ENCODE data around the gene FGL2.
"Not testable (repeated sequence)": the region's sequence is repeated elsewhere in the genome, so short reads cannot be mapped to it uniquely, and the experiment has no call there.

The FGL2 gene

DNA sequence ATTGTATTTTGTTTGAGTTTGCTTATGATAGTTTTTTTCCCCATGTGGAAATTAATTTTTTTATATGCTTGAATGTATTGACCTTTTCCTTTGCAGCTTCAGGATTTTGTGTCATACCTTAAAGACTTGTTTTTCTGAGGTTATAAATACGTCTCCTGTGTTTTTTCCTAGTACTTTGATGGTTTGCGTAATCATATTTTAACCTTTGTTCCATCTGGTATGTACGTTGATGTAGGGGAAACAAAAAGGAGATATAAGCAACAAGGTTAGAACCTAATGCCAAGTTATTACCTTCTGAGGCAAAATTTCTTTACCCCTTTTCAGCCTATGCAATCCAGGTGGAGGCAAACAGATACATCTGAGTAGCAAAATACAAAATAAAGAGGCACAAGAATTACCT lies 17.9 kb downstream of the FGL2 start:
- Histone ChIP-seq H3K27ac (ENCODE audit: low read depth, low read length) (no peak overlapping the region), H3K4me1 (ENCODE audit: control insufficient read depth, insufficient read depth, low read length) (no peaks in the 10 kb centered on the region), H3K36me3 (ENCODE audit: control insufficient read depth, insufficient read depth, low read length) (no peaks in the 10 kb centered on the region), H3K27me3 (ENCODE audit: control insufficient read depth, insufficient read depth, low read length) (no peaks in the 10 kb centered on the region), H3K9me3 (ENCODE audit: control insufficient read depth, insufficient read depth, low read depth, low read length) (no peaks in the 10 kb centered on the region), H3K9ac (ENCODE audit: low read length) (no peak overlapping the region), H3K4me3 (ENCODE audit: low read depth, low read length) (no peak overlapping the region)

DNA sequence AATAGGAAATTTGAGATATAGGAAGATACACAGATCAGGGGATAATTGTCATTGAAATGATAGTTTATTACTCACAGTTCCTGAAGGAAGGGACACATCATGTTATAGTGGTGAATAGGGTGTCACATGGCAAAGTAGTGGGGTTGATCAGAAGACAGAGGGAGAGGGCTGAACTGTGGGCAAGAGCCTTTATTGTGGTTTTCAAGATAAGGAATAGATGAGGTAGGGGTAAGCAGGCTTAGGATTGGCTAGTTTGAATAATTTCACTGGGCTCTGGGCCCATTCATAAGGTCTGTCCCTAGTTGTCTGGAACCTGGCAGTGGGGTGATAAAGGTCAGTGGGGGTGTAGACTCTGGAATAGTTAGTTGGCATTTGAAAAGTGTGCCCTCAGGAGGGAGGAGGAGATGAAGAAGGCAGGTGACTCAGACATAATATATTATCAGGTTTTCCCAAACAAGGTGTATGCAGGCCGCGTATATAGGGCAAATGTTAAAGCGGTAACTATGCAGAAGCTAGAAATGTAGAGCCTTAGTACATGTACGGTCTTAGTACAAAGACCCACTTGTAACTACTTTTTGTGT lies 18.5 kb downstream of the FGL2 start:
- Histone ChIP-seq H3K4me1 (ENCODE audit: control insufficient read depth, insufficient read depth, low read length) (no peaks in the 10 kb centered on the region), H3K4me3 (ENCODE audit: low read depth, low read length) (no peak overlapping the region), H3K9ac (ENCODE audit: low read length) (no peak overlapping the region), H3K9me3 (ENCODE audit: control insufficient read depth, insufficient read depth, low read depth, low read length) (no peaks in the 10 kb centered on the region), H3K36me3 (ENCODE audit: control insufficient read depth, insufficient read depth, low read length) (no peaks in the 10 kb centered on the region), H3K27ac (ENCODE audit: low read depth, low read length) (no peak overlapping the region), H3K27me3 (ENCODE audit: control insufficient read depth, insufficient read depth, low read length) (no peaks in the 10 kb centered on the region)

DNA sequence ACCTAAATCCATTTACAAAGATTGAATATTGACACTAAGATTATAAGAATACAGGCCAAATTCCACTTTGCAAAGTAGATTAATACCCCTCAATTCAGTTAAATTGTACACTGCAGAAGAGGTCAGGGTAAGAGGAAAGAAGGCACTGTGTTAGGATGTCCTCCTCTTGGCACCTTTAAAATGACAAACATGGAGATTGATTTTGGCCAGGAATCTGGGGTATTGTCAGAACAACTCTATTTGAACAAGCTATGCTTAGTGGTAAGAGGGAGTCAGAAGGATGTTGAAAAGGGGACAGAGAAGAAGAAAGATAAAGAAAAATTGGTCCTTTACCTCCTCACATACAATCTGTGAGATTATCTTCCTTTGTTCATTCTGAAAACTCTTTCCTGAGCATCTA lies 21.6 kb downstream of the FGL2 start:
- H3K36me3 ChIP-seq (ENCODE audit: control insufficient read depth, insufficient read depth, low read length) = not testable (repeated sequence)

DNA sequence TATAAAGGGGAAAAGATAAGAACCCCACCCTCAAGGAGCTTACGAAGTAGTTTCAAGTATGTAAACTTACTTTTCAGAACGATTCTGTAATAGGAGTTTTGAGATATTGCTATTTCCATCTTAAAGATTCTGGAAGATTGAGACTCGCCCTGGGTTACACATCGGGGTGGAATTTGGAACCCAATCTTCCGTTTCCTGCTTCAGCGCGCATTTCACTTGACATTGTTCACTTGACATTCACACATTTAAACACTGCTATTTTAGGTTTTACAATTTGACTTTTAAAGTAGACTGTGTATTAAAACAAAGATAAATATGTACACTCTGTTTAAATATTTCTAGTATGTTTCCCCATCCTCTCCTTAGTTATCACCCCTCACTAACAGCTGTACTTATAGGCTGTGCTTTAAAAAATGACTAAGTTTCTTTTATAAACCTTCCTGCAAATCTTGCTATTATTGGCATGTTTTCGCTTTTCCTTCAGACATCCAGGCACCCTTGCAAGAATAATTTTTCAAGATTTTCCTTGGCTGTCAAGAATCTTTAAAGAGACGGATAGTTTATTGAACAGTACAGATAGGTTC lies 22.2 kb downstream of the FGL2 start:
- not testable (repeated sequence) for H3K9ac ChIP-seq (ENCODE audit: low read length); H3K27me3 ChIP-seq (ENCODE audit: control insufficient read depth, insufficient read depth, low read length); H3K4me3 ChIP-seq (ENCODE audit: low read depth, low read length); H3K27ac ChIP-seq (ENCODE audit: low read depth, low read length); H3K9me3 ChIP-seq (ENCODE audit: control insufficient read depth, insufficient read depth, low read depth, low read length); H3K4me1 ChIP-seq (ENCODE audit: control insufficient read depth, insufficient read depth, low read length); H3K36me3 ChIP-seq (ENCODE audit: control insufficient read depth, insufficient read depth, low read length)

More for the DNA sequence above, 21.6 kb downstream of the FGL2 start:
- H3K27ac ChIP-seq (ENCODE audit: low read depth, low read length); H3K9ac ChIP-seq (ENCODE audit: low read length); H3K4me1 ChIP-seq (ENCODE audit: control insufficient read depth, insufficient read depth, low read length); H3K9me3 ChIP-seq (ENCODE audit: control insufficient read depth, insufficient read depth, low read depth, low read length); H3K4me3 ChIP-seq (ENCODE audit: low read depth, low read length); H3K27me3 ChIP-seq (ENCODE audit: control insufficient read depth, insufficient read depth, low read length): not testable (repeated sequence)

DNA sequence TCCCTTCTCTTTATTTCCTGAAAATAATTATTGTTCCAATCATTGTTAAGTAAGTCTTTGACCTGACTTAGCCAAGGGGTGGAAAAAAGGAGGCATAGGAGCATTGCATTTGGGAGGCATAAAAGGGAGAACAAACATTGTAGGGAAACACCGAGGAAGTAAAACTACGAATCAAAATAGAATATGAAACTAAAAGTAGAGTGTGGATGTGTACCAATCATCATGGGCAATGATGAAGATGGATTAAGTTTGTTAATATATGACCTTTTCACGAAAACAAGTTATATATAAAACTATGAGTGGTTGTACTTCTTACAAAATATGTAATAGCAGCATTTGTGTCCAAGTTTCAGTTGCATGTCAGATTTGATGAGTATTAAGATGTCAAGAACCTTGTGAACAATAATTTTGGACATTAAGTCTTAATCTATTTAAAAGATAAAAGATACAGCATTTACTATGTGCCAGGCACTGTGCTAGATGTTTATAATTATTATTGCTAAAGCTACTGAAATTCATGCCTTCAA lies 24.3 kb downstream of the FGL2 start:
- H3K9me3 ChIP-seq (ENCODE audit: control insufficient read depth, insufficient read depth, low read depth, low read length); H3K4me1 ChIP-seq (ENCODE audit: control insufficient read depth, insufficient read depth, low read length); H3K4me3 ChIP-seq (ENCODE audit: low read depth, low read length); H3K36me3 ChIP-seq (ENCODE audit: control insufficient read depth, insufficient read depth, low read length); H3K27ac ChIP-seq (ENCODE audit: low read depth, low read length); H3K27me3 ChIP-seq (ENCODE audit: control insufficient read depth, insufficient read depth, low read length); H3K9ac ChIP-seq (ENCODE audit: low read length): not testable (repeated sequence)

DNA sequence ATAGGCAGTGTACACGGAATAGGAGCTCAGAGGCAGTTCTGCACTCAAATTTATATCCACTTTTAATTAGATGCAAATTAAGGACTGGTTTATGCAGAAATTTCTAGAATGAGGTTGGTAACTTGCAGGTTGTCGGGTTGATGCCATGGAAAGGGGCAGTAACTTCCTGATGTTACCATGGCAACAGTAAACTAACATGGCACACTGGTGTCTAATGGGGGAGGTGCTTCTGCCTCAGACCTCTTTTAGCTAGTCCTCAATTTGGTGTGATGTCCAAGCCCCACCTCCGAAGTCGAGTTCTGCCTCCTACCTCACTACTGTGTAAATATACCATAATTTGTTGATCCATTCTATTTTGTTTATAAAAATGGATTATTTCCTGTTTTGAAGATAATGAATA lies 25.2 kb downstream of the FGL2 start:
- H3K9ac ChIP-seq (ENCODE audit: low read length); H3K4me1 ChIP-seq (ENCODE audit: control insufficient read depth, insufficient read depth, low read length): not testable (repeated sequence)

DNA sequence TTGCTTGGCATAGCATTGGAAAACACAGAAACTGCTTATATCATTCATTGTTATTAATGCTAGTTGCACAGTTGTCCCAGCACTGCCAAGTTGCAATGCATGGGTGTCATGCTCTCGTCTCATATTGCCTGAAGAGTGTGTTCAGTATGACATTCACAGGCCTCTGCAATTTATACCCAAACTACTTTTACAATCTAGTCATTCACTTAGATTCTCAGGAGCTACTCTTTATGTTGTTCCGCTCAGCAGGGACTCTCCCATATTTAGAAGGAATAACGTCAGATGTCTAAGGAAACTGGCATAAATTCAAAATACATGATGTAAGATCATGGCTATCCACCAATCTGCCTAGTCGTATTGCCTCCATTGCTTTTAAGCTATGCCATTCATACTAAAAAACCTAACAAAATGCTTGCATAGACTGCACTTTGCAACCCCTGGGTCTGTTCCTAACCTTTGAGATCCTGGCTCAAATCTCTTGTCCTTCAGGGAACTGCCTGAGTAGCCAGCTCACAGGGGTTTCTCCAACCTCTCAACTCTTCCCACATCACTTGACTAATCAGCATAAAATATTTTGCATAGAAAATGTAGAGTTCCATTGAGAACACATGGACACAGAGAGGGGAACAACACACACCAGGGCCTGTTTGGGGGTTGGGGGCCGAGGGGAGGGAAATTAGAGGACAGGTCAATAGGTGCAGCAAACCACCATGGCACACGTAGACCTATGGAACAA lies 27.0 kb downstream of the FGL2 start:
- not testable (repeated sequence) for H3K36me3 ChIP-seq (ENCODE audit: control insufficient read depth, insufficient read depth, low read length); H3K9me3 ChIP-seq (ENCODE audit: control insufficient read depth, insufficient read depth, low read depth, low read length); H3K27ac ChIP-seq (ENCODE audit: low read depth, low read length); H3K4me3 ChIP-seq (ENCODE audit: low read depth, low read length); H3K9ac ChIP-seq (ENCODE audit: low read length); H3K4me1 ChIP-seq (ENCODE audit: control insufficient read depth, insufficient read depth, low read length); H3K27me3 ChIP-seq (ENCODE audit: control insufficient read depth, insufficient read depth, low read length)

More for the DNA sequence above, 25.2 kb downstream of the FGL2 start:
- H3K9me3 ChIP-seq (ENCODE audit: control insufficient read depth, insufficient read depth, low read depth, low read length); H3K27me3 ChIP-seq (ENCODE audit: control insufficient read depth, insufficient read depth, low read length); H3K27ac ChIP-seq (ENCODE audit: low read depth, low read length); H3K4me3 ChIP-seq (ENCODE audit: low read depth, low read length); H3K36me3 ChIP-seq (ENCODE audit: control insufficient read depth, insufficient read depth, low read length): not testable (repeated sequence)

DNA sequence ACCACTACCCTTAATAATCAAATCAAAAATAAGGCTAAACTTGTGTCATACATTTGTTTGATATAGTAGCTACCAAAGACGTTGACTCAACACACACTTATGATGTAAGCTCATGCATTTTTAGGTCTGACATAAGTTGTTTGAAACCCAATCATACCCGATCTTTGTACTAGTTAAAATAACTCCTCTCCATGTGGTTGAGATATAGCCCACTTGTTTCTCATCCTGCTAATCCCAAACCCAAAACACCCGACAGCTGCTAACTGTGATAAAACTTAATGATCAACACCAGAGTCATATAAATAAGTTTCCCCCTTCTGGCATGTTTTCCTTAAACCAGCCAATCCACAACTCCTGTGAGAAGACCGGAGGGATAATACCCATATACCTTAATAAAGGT lies 28.5 kb downstream of the FGL2 start:
- H3K27ac ChIP-seq (ENCODE audit: low read depth, low read length); H3K36me3 ChIP-seq (ENCODE audit: control insufficient read depth, insufficient read depth, low read length); H3K4me1 ChIP-seq (ENCODE audit: control insufficient read depth, insufficient read depth, low read length): not testable (repeated sequence)

DNA sequence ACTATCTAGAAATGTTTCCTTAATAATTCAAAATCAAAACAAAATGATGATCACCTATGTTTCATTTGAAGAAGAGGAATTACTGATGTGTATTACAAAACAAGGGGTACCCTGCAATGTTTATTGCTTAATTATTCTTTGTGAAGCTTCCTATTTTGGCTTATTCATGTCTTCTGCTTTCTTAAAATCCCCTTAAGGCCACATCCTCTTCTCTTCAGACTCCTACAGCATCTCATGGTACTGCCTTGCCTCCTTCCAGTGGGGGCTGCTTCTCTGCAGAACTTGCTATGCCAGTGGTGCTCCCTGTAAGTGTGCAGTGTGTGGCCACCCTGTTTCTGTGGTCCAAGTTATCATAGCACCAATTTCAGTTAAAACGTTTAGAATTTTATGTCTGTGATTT lies 42.2 kb downstream of the FGL2 start:
- H3K9me3 ChIP-seq (ENCODE audit: control insufficient read depth, insufficient read depth, low read depth, low read length) = no peaks in the 10 kb centered on the region
- no peak overlapping the region for H3K9ac ChIP-seq (ENCODE audit: low read length)
- no peaks in the 10 kb centered on the region for H3K27me3 ChIP-seq (ENCODE audit: control insufficient read depth, insufficient read depth, low read length)
- no peak overlapping the region for H3K4me3 ChIP-seq (ENCODE audit: low read depth, low read length)
- H3K36me3 ChIP-seq (ENCODE audit: control insufficient read depth, insufficient read depth, low read length) = no peaks in the 10 kb centered on the region
- H3K27ac ChIP-seq (ENCODE audit: low read depth, low read length) = no peak overlapping the region
- H3K4me1 ChIP-seq (ENCODE audit: control insufficient read depth, insufficient read depth, low read length) = no peaks in the 10 kb centered on the region

More for the DNA sequence above, 28.5 kb downstream of the FGL2 start:
- H3K9ac ChIP-seq (ENCODE audit: low read length); H3K4me3 ChIP-seq (ENCODE audit: low read depth, low read length); H3K9me3 ChIP-seq (ENCODE audit: control insufficient read depth, insufficient read depth, low read depth, low read length); H3K27me3 ChIP-seq (ENCODE audit: control insufficient read depth, insufficient read depth, low read length): not testable (repeated sequence)

DNA sequence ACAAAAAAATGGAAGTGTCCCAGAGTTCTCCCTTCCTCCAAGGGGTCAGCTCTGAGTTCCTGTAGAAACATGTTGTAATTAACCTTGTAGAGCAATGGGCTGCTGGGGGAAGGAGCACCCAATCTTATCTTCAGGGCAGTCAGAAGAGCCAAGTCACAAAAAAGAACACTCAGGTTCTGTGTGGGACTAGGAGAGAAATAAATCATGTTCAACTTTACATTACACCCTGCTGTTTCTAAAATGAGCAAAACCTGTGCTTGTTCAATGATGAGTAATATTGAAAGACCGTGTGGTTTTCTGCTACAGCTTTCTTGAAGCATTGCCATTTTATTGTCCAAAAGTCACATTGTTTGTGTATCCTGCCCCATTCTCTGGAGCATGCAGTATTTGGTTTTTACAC lies 42.6 kb downstream of the FGL2 start:
- H3K27ac ChIP-seq (ENCODE audit: low read depth, low read length); H3K4me3 ChIP-seq (ENCODE audit: low read depth, low read length); H3K27me3 ChIP-seq (ENCODE audit: control insufficient read depth, insufficient read depth, low read length); H3K9ac ChIP-seq (ENCODE audit: low read length); H3K9me3 ChIP-seq (ENCODE audit: control insufficient read depth, insufficient read depth, low read depth, low read length); H3K4me1 ChIP-seq (ENCODE audit: control insufficient read depth, insufficient read depth, low read length); H3K36me3 ChIP-seq (ENCODE audit: control insufficient read depth, insufficient read depth, low read length): not testable (repeated sequence)

DNA sequence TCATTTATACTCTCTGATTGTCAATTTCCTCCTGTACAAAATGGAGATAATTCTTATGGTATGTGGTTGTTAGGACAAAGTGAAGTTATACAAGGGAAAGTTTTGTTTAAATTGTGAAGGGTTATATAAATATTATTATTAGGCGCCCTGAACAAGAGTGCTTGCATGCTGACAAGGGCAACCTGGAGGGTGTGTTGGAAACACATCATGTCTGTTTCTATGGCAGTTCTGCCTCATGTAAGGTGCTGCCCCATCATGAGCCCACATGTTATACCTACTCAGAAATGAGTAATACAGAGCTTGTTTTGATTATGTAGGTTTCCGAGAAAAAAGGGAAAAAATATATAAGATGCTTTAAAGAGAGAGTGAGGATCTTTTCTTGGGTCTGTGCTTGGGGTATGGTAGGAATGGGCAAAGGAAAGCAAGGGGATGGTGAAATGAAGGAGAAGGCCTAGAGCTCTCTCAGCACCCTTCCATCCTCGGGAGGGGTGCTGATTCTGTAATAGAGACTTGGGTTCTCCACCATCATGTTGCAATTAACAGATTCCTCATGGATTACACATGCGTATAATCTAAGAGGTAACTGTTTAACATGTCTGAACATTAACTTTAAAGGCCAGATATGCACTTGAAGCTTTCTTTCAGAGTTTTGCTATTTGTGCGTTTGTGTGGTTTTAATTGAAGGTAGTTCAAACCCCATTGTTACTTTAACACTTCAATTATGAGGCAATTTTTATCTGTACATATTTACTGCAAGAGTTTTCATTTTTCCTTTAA lies 43.8 kb downstream of the FGL2 start:
- H3K9ac ChIP-seq (ENCODE audit: low read length); H3K4me1 ChIP-seq (ENCODE audit: control insufficient read depth, insufficient read depth, low read length); H3K36me3 ChIP-seq (ENCODE audit: control insufficient read depth, insufficient read depth, low read length); H3K27ac ChIP-seq (ENCODE audit: low read depth, low read length); H3K4me3 ChIP-seq (ENCODE audit: low read depth, low read length); H3K9me3 ChIP-seq (ENCODE audit: control insufficient read depth, insufficient read depth, low read depth, low read length); H3K27me3 ChIP-seq (ENCODE audit: control insufficient read depth, insufficient read depth, low read length): not testable (repeated sequence)
